K562 (cell line): ENCODE data around the gene ZFP28. TPM values are rescaled to one million over a fixed set of nuclear protein-coding genes. Genes with fewer than 3 reads are reported as not detected.

Experiments used
- ARID3B ChIP-seq: fragments of 250-450 bp; sonication (Bioruptor Pico); IDR thresholded peaks from 2 replicates; pipeline ENCODE4 v1.4.0; 2020; ENCODE audit warnings: borderline replicate concordance
- HOXB6 ChIP-seq: fragments of 250-450 bp; sonication (Bioruptor Pico); IDR thresholded peaks from 2 replicates; pipeline ENCODE4 v1.5.1; 2022; ENCODE audit warnings: mild to moderate bottlenecking, borderline replicate concordance
- ILF3 ChIP-seq: fragments of 450-650 bp; IDR thresholded peaks from 2 replicates; pipeline ENCODE4 v1.6.1; 2018; ENCODE audit warnings: antibody characterized with exemption, mild to moderate bottlenecking, moderate library complexity, borderline replicate concordance
- KLF13 ChIP-seq: fragments of 450-650 bp; IDR thresholded peaks from 2 replicates; pipeline ENCODE4 v1.6.1; 2016; ENCODE audit warnings: missing genetic modification characterization, low read depth, mild to moderate bottlenecking, missing compliant biosample characterization, moderate library complexity, borderline replicate concordance
- NRF1 ChIP-seq, 2 experiments: fragments of 450-650 bp; IDR thresholded peaks in 1 of 2; conservative IDR thresholded peaks in 1 of 2; 2 replicates each; pipeline ENCODE4 v1.6.1; 2014; ENCODE audit warnings: mild to moderate bottlenecking in 2 of 2
- RBM22 ChIP-seq: fragments of 200-400 bp; formaldehyde crosslinking; IDR thresholded peaks from 2 replicates; pipeline ENCODE4 v1.6.1; 2018; ENCODE audit warnings: low read length, low read depth; ENCODE audit not compliant: poor library complexity, severe bottlenecking
- ZFX ChIP-seq: sonication (generic); formaldehyde crosslinking; IDR thresholded peaks from 2 replicates; pipeline ENCODE4 v1.8.0; 2022; ENCODE audit warnings: mild to moderate bottlenecking, missing genetic modification reagents, moderate library complexity
- ZNF263 ChIP-seq: sonication (generic); formaldehyde crosslinking; IDR thresholded peaks from 2 replicates; pipeline ENCODE4 v1.8.0; 2022; ENCODE audit warnings: mild to moderate bottlenecking, missing genetic modification reagents, borderline replicate concordance
- ZNF699 ChIP-seq: fragments of 250-450 bp; sonication (Bioruptor Pico); IDR thresholded peaks from 2 replicates; pipeline ENCODE4 v1.8.0; 2021; ENCODE audit warnings: mild to moderate bottlenecking, moderate library complexity; ENCODE audit not compliant: insufficient replicate concordance
- polyA plus RNA-seq, 8 experiments: library from polyadenylated mRNA; depleted of rRNA in 4 of 8; stranded (reverse) in 5 of 8; unstranded in 3 of 8; fragments of >200 nt; fragmentation: Nextera tagmentation in 2 of 8; fragmentation: Illumina TruSeq in 1 of 8; extraction: Ambion mirVana in 2 of 8; extraction: Trizol in 1 of 8; gene quantifications; 2 replicates each; pipeline versions ENCODE4 v1.2.1 to v1.2.3, GENCODE V29; 2011 to 2014; ENCODE audit warnings: inconsistent platforms in 1 of 8, missing spikeins in 1 of 8
- total RNA-seq, 7 experiments: library from RNA; depleted of rRNA in 6 of 7; stranded (reverse); fragments of >200 nt in 6 of 7; fragmentation: Illumina TruSeq in 2 of 7; extraction: Trizol in 2 of 7; gene quantifications; 2 replicates each; pipeline versions ENCODE4 v1.2.1 to v1.2.3, GENCODE V29; 2011 to 2021; ENCODE audit warnings: low replicate concordance in 1 of 7
- TF ChIP-seq, protein P1 (sequence below): IDR thresholded peaks from 3 replicates; pipeline ENCODE4 v1.6.1; 2011; ENCODE audit warnings: borderline replicate concordance, mild to moderate bottlenecking, moderate library complexity; ENCODE audit not compliant: insufficient read length; ENCODE audit errors: extremely low read depth

The ZFP28 gene
- total and polyA plus RNA-seq, 9 of the 15 experiments (the other 6 are each of a cell fraction or from before 2014, with no cell fraction given) = 0.01 to 0.04 TPM; not detected in 7

DNA sequence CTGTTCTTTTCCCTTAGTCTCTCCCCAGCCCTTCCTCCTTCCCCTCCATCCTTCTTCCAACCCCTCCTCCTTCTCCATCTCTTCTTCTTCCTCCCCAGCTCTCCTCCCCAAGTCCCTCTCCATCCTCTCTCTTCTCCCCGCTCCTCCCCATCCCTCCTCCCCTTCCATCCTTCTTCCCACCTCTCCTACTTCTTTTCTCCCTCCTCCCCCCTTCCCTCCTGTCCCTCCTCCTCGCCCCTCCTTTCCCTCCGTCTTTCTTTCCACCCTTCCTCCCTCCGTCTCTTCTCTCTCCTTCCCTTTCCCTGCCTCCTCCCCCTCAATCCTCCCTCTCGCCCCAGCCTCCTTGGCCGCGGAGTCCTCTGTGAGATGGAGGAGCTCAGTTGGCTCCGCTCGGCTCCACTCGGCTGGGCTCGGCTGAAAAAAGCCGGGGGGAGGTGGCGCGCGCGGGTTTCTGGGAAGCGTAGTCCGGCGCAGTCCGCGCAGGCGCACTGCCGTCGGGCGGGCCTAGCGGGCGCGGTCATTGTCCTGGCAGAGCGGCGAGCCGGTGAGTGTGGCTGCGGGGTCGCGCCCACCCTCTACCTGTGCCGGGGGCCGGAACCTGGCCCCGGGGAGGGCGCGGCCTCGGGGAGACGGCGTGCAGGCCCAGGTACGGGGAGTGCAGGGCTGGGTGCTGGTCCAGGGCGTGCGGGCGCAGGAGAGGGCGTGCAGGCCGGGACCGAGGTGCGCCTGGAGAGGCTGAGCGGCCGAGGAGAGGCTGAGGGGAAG lies 56.2 kb downstream of the ZFP28 start, which contains the start of gene ZNF71 (continued):
- peak; percentile 90 for TF ChIP-seq ZNF263
- no peak for TF ChIP-seq HOXB6 (CRISPR knock-in tag)
- TF ChIP-seq ARID3B (CRISPR knock-in tag) = no peak
- TF ChIP-seq ZFX (CRISPR knock-in tag) = peak; percentile 42; the same call in 1 of the 2 replicates
- TF ChIP-seq ILF3 = no peak
- TF ChIP-seq RBM22 = no peak
- TF ChIP-seq ZNF699 (CRISPR knock-in tag) = no peak
- TF ChIP-seq, protein P1, sequence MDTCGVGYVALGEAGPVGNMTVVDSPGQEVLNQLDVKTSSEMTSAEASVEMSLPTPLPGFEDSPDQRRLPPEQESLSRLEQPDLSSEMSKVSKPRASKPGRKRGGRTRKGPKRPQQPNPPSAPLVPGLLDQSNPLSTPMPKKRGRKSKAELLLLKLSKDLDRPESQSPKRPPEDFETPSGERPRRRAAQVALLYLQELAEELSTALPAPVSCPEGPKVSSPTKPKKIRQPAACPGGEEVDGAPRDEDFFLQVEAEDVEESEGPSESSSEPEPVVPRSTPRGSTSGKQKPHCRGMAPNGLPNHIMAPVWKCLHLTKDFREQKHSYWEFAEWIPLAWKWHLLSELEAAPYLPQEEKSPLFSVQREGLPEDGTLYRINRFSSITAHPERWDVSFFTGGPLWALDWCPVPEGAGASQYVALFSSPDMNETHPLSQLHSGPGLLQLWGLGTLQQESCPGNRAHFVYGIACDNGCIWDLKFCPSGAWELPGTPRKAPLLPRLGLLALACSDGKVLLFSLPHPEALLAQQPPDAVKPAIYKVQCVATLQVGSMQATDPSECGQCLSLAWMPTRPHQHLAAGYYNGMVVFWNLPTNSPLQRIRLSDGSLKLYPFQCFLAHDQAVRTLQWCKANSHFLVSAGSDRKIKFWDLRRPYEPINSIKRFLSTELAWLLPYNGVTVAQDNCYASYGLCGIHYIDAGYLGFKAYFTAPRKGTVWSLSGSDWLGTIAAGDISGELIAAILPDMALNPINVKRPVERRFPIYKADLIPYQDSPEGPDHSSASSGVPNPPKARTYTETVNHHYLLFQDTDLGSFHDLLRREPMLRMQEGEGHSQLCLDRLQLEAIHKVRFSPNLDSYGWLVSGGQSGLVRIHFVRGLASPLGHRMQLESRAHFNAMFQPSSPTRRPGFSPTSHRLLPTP = no peak
- peak; percentile 73 to 78 for TF ChIP-seq NRF1 (conservative IDR thresholded peaks at IDR 0.05 in 1 of 2, IDR thresholded peaks at IDR 0.05 in 1 of 2)
- no peak for TF ChIP-seq KLF13 (tag)
